Subcutaneous adipose tissue (tissue), 4 donors: ENCODE results near the gene PAN3. TPM values are rescaled to one million over a fixed set of nuclear protein-coding genes. Genes with fewer than 3 reads are reported as not detected.

ENCODE experiments used
- CTCF ChIP-seq: fragments of 450-650 bp; IDR thresholded peaks from one replicate; pipeline ENCODE4 v1.5.1; 2016; ENCODE audit warnings: low read depth, mild to moderate bottlenecking, control low read depth, antibody characterized with exemption, moderate library complexity
- total RNA-seq, 4 donors: library from RNA; depleted of rRNA; stranded (reverse); fragments of >200 nt; gene quantifications; one replicate each; pipeline ENCODE4 v1.1.0, GENCODE V29; 2016

Gene PAN3
- total RNA-seq, result 10 to 100 TPM; 36.0 to 46.3 (median 44.0) TPM

- no peak for TF ChIP-seq CTCF
Measured at GRCh38 chr13:28138012-28138755, at the start of gene PAN3. TSS of gene PAN3 (plus strand) at chr13:28138545. CDS start at chr13:28138658, 113 bp downstream.

- TF ChIP-seq CTCF, result no peak
Measured at GRCh38 chr13:28089065-28089464, 49.3 kb upstream of the PAN3 start.

- TF ChIP-seq CTCF, result no peak
Measured at GRCh38 chr13:28092431-28092830, 45.9 kb upstream of the PAN3 start.

- no peak for TF ChIP-seq CTCF
Measured at GRCh38 chr13:28093881-28094280, 44.5 kb upstream of the PAN3 start.

DNA sequence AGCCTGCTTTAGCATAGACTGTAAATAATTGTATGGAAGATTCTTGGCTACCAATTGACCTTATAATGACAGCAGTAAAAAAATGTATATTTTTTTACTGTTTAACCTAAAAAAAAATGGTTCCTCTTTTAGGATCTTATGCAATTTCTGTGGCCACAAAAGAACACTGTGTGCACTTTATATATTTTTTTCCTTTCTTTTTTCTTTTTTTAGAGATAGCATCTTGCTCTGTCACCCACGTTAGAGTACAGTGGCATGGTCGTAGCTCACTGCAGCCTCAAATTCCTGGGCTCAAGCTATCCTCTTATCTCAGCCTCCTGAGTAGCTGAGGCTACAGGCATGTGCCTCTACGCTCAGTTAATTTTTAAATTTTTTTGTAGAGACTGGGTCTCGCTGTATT lies 44.0 kb upstream of the PAN3 start:
- TF ChIP-seq CTCF, result no peak

GRCh38 chr13:28097503-28097902 lies 40.8 kb upstream of the PAN3 start:
- TF ChIP-seq CTCF, result no peak

DNA sequence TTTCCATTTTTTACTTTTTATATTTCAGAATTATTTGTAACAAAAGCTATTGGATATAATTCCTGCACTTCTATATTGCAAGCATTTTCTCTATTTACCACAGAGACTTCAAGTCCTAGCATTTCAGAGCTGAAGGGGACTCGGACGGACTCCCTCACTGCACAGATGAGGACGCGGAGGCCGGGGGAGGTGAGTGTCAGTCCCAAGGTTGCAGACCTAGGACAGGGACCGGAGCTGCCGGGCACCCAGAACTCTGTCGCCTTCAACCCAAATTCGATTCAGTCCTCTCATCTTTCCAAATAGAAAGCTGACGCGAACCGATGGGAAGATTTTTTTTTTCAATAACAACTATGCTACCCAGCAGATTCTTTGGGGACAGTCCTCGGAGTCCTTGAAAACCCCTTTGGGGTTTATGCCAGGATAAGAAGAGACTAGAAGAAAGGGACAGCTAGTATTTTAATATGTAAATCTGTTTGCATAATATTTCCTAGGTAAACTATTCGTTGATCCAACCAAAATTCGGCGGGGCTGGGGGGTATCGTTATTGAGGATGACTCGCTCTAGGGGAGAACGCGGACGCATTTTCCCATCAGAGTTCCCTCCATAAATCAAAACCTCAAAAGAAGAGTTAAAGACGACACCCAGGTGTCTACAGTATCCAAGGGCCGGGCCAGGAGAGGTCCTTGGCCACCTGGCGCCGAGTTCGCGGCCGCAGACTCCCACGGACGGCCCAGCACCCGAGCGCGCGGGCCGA lies 38.8 kb upstream of the PAN3 start:
- no peak for TF ChIP-seq CTCF
